HG02798 (cell line): Measurements from ENCODE around the gene RPUSD1.

Source experiments
- ATAC-seq: cut with Tn5 transposase; IDR thresholded peaks from one replicate; pipeline ENCODE4 v1.9.1; 2021; ENCODE audit warnings: mild to moderate bottlenecking; ENCODE audit not compliant: unreplicated experiment, poor library complexity

The RPUSD1 gene

DNA sequence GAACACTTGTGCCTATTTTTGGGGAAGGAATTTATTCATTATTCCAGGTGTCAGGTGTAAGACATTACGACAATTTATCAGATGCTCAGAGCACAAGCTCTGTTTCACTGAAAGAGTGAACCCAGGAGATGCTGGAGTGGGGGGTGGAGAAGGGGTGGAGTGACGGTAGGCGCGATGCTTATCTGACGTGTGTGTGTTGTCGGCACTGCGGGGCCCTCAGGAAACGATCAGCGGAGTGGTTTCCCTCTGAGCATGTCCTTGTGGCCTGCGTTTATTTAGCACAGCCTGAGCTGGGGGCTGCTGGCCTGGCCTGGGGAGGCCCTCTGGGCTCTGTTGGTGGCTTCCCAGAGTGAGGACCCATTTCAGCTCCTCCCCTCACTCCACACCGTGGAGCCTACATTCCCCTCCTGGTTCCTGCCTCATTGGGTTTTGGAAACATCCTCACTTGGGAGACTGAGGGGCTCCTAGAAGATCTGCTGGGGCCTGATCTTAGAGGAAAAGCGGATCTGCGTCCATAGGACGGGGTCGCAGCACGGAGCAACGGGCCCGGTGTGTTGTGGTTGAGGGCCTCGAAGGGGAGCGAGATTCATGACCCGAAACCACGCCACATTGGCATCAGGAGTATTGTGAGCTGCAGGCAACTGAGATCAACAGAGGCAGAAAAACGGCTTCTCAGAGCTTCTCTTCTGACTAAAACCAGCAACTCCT is 31.3 kb upstream of the RPUSD1 start:
- ATAC-seq = no peak

- no peak for ATAC-seq
These were observed 30.4 kb upstream of the RPUSD1 start for GRCh38 chr16:818592-818991.

DNA sequence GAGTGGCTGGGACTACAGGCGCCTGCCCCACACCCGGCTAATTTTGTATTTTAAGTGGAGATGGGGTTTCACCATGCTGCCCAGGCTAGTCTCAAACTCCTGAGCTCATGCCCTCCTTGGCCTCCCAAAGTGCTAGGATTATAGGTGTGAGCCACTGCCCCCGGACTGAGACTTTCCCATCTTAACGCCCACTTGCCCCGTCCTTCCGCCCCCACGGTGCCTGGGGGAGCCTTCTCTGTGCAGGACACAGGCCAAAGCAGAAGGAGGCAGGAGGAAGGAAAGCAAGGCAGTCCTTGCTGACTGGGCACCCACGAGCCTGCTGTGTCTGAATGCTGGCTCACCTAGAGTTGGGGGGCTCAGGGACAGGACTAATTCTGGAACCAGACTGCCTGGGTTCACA is 30.0 kb upstream of the RPUSD1 start:
- ATAC-seq = no peak

DNA sequence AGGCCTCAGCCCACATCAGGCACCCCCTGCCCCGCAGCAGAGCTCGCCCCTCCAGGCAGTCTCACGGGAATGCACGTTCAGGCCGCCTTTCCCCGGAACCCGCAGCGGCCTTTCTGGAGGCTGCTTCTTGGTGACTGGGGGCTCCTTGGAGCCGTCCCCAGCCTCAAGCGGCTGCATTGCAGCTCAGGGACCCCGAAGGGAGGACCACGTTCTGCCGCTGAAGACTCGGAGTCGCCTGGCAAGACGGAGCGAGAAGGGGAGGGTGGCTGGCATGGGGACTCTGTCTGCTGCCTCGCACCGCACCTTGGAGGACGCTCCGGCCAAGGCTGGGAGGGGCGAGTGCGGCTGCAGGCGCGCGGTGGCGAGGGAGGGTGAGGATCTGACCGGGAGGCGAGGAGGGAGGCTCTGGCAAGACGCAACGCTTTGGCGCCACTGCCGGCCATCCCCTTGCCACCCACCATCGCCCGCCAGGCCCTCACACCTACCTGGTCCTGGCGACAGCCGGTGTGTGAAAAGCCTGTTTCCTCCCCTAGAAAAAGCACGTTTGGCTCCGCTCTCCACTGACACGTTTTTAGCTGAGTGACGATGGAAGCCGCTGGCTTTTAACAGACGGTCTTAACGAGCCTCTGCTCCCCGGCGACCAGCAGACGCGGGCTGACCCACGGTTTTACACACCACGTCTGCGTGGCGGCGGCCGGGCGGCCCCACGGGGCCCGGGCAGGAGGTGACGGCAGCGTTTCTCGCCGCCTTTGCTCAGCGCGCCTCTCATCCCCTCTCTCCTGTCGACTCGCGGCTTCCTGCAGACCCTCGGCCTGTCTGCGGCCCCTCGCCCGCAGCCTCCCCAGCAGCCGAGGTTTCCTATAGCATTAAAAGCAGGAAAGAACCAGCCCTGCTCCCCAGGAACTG is 29.1 kb upstream of the RPUSD1 start:
- no peak for ATAC-seq

- no peak for ATAC-seq
These were observed 27.7 kb upstream of the RPUSD1 start for GRCh38 chr16:815861-816260.

GRCh38 chr16:814974-815373 is 26.8 kb upstream of the RPUSD1 start:
- no peak for ATAC-seq

GRCh38 chr16:813916-814412 is 25.8 kb upstream of the RPUSD1 start:
- ATAC-seq = no peak

DNA sequence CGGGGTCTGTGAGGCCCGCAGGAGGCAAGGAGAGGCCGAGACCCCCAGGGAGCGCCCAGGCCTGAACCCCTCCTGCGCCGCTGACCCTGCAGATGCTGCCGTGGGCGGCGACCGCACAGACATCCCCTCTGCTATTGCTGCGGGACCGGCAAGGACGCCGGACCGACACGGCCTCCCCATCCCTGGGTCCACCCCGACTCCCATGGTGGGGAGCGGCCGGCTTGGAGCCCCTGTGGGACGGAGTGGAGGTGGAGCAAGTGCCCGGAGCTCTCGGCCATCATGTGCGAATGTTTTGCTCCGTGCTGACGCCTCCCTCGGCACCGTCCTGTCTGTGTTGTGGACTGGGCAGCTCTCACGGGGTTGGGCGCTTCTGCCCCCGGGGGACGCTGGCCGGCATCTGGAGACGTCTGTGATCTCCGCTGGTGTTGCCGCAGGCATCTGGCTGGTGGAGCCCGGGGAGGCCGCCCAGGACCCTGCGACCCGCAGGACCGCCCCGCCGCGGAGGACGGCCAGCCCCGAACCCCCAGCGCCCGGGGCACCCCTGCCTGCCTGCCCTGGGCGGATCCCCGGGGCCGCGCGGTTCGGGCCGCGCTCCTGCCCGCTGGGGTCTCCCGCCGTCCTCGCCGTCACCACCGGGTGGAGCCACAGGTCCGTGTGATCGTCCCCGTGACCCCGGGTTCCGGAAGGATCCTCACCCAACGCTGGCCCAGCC is 25.2 kb upstream of the RPUSD1 start:
- no peak for ATAC-seq

GRCh38 chr16:808085-808386 is 19.9 kb upstream of the RPUSD1 start:
- no peak for ATAC-seq

GRCh38 chr16:807347-808084 is 19.3 kb upstream of the RPUSD1 start:
- ATAC-seq = peak; percentile 90

DNA sequence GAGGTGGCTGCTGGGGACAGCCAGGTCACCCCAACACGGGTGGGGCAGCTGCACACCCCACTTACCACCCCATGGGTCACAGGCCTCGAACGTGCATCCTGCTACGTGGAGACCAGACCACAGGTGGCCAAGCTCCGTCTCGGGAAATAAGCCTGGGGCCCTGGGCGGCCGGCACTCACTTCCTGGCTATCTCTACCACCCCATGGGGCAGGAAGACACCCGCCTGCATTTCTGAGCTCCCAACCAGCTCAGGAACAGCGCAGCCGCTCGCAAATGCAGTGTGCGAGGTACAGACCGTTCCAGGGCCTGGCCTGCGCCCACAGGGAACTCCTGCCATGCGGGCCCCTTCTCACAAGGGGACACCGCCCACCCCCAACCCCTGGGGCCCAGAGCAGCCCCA is 17.3 kb upstream of the RPUSD1 start:
- ATAC-seq = no peak

DNA sequence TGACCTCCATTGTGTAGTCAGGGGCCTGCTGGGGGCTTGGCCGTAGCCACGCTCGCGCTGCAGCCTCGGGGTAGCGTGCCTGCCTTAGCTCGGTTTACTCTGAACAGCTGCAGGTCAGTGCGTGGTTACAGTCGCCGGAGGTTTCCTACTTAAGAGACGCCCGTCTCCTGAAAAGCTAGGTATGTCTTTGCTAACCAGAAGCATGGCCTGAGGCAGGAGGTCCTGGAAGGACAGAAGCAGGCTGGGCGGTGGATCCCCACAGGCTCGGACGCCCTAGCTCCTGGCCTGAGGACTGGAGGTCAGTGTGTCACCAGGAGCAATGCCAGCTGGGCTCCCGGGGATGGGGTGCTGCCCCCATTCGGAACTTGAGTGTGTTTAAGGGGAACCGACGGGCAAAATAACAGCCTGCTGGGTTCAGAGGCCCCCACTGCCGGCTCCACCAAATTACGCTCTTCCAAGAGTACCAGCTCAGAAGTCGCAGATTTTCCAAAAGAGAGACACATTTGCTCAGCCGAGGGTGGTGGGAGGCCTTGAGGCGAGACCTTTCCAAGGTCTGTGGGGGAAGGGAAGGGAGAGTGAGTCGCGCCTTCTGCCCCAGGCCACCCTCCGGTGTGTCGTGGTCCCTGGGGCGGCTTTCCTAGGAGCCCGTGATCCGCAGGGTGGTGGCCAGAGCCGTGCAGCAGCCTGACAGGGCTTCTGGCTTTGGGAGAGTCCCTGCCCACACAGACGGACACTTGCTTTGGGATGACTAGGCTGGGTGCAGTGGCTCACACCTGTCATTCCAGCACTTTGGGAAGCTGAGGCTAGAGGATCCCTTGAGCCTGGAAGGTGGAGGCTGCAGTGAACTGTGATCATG is 16.2 kb upstream of the RPUSD1 start:
- no peak for ATAC-seq

DNA sequence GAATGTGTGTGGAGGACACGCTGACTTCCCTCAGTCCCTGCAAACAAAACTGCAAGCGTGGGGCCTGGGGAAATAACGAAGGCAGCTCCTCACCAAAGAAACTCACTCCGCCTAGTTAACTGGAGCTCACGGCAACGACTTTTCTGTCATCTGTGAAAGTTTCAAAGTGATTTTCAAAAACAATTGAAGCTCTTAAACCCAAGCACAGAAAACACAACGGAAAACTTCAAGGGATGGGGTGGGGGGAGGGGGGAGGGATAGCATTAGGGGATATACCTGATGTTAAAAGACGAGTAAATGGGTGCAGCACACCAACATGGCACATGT is 15.5 kb upstream of the RPUSD1 start:
- no peak for ATAC-seq

GRCh38 chr16:802914-803753 is 15.0 kb upstream of the RPUSD1 start:
- no peak for ATAC-seq

DNA sequence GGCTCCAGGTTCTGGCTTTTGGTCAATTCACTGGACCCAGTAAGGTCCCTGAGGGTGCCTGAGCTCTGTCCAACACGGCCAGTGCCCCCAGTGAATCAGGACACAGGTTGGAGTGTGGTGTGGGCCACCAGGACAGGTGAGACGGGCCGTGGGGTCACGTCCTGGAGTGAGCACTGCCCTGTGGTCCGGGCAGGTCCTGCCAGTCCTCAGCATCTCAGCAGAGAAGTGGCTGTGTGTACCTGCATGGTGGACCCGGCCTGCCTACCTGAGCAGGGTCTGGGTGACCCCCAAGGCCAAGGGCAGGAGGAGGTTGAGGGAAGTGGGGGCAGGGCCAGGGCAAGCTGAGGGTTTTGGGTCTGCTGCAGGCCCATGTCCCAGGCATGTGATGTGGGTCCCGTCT is 14.3 kb upstream of the RPUSD1 start:
- ATAC-seq = no peak

DNA sequence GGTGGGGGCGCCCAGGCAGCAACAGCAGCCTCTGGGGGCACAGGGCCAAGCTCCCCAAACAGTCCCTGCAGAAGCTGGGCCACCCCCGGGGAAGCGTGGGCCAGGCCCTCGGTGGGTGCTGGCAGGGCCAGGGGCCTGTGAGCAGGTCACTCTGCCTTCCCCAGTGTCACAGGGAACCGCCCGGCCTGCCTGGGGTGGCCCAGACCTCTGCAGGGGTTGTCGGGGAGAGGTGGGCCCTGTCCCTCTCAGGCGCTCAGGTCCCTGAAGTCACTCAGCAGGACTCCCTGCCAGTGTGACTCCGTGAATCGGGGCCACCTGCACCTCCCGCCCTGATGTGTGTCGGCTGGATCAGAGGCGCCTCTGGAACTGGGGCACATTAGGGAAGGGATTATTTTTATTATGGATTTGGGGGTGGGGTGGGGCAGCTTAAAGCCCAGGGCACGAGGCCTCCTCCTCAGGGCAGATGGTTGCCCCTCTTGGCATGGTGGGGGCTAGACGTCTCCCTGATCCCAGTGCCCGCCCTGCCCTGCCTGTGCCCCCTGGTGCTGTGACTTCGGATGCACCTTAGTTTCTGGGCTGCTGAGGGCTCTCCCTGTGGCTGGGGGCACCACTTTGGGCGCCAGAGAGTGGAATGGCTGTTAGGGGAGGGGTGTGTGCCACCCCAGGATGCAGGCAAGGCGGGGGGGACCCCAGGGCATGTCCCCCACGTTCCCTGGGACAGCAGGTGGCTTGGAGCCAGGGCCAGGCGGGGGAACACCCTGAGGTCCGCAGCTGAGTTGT is 13.6 kb upstream of the RPUSD1 start:
- no peak for ATAC-seq

DNA sequence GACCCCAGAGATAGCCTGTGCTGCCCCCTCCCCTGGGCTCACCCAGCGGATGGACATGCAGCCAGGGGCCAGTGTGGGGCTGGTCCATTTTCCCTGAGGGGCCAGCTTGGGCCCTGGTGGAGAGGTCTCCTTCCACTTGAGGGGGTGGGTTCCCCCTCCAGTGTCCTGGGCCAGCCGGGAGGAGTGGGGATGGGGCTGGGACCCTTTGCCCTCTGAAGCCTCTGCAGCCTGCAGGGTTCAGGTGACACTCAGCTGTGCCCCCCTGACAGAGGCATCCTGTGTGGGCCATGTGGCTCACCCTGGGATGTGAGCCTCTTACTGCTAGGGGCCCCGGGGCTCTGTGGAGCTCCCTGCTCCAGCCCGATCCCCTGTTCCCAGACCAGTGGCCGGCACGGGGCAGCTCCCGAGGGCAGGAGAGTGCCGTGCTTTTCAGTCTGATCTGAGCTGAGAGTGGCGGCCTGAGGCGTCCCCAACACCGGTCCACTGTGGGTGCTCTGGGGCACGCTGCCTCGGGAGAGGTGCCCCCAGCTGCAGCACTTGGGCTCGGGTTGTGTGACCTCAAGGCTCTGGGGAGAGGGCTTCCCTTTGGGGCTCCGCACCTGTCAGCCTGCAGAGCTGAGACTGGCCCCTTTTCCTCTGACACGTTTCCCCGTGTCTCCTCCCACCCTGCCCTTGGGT is 12.8 kb upstream of the RPUSD1 start:
- no peak for ATAC-seq
